Limb (tissue), 2 donors: ENCODE results near the gene SMYD3.
A peak's percentile ranks its signal among the peaks of the same experiment; 100 is the strongest.
"Not testable (repeated sequence)": the region's sequence is repeated elsewhere in the genome, so short reads cannot be mapped to it uniquely, and the experiment has no call there.

Source experiments
- DNase-seq, 2 donors: peaks; one replicate each; pipeline ENCODE4 v3.0.0-alpha.2; 2016; ENCODE audit errors: extremely low spot score in 2 of 2

SMYD3 gene

GRCh38 chr1:245776694-245777332 is 730.3 kb downstream of the SMYD3 start:
- DNase-seq = no peak

- DNase-seq = no peak
Observed at GRCh38 chr1:245776139-245776538, 730.9 kb downstream of the SMYD3 start.

GRCh38 chr1:245774931-245775330 is 732.1 kb downstream of the SMYD3 start:
- not testable (repeated sequence) for DNase-seq

- DNase-seq = no peak
Observed at GRCh38 chr1:245774196-245774595, 732.9 kb downstream of the SMYD3 start.

- no peak for DNase-seq
Observed at GRCh38 chr1:245773344-245773743, 733.7 kb downstream of the SMYD3 start.

- DNase-seq = no peak
Observed at GRCh38 chr1:245772739-245773138, 734.3 kb downstream of the SMYD3 start.

- DNase-seq = no peak
Observed at GRCh38 chr1:245772325-245772724, 734.8 kb downstream of the SMYD3 start.

- no peak for DNase-seq
Observed at GRCh38 chr1:245771511-245772281, 735.4 kb downstream of the SMYD3 start.

GRCh38 chr1:245770156-245770555 is 736.9 kb downstream of the SMYD3 start:
- no peak for DNase-seq

GRCh38 chr1:245768596-245768995 is 738.5 kb downstream of the SMYD3 start:
- DNase-seq = no peak

GRCh38 chr1:245765230-245766000 is 741.7 kb downstream of the SMYD3 start:
- peak in 1 of 2 donors; percentile 2 for DNase-seq

GRCh38 chr1:245763873-245764331 is 743.2 kb downstream of the SMYD3 start:
- peak in 1 of 2 donors; percentile 13 for DNase-seq

GRCh38 chr1:245762396-245762910 is 744.6 kb downstream of the SMYD3 start:
- DNase-seq = no peak

- no peak for DNase-seq
Observed at GRCh38 chr1:245760301-245760700, 746.8 kb downstream of the SMYD3 start.

- DNase-seq = no peak
Observed at GRCh38 chr1:245754463-245754961, 752.6 kb downstream of the SMYD3 start.

GRCh38 chr1:245753807-245754206 is 753.3 kb downstream of the SMYD3 start:
- DNase-seq = no peak

- DNase-seq = no peak
Observed at GRCh38 chr1:245752561-245752960, 754.5 kb downstream of the SMYD3 start.

GRCh38 chr1:245751726-245752470 is 755.2 kb downstream of the SMYD3 start:
- no peak for DNase-seq

GRCh38 chr1:245751116-245751515 is 756.0 kb downstream of the SMYD3 start:
- DNase-seq = no peak

GRCh38 chr1:245750261-245750660 is 756.8 kb downstream of the SMYD3 start:
- no peak for DNase-seq

- DNase-seq = no peak
Observed at GRCh38 chr1:245749053-245749452, 758.0 kb downstream of the SMYD3 start.
